AG08396 (cell line): Measurements from ENCODE around the gene MIF4GD.
"Not testable (repeated sequence)": the region's sequence is repeated elsewhere in the genome, so short reads cannot be mapped to it uniquely, and the experiment has no call there.

Source experiments
- DNase-seq: peaks from one replicate; pipeline ENCODE4 v3.0.0; 2012; ENCODE audit warnings: low spot score, mixed read lengths

Gene MIF4GD

DNA sequence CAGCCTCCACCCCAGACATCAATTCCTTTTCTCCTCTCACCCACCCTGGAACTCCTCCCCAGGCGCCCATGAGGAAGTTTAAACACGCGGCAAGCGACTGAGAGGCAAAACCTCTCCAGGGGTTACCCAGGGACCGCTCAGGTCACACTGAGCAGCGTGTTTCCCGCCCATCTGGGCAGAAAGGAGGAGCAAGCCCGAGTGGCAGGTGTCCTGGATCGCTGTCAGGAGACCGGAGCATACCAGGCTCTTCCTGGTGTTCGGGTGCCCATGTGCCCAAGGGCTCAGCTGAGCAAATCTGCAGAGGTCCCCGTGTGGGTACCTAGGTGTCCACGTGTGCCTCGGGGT lies 17.7 kb upstream of the MIF4GD start:
- no peak for DNase-seq

DNA sequence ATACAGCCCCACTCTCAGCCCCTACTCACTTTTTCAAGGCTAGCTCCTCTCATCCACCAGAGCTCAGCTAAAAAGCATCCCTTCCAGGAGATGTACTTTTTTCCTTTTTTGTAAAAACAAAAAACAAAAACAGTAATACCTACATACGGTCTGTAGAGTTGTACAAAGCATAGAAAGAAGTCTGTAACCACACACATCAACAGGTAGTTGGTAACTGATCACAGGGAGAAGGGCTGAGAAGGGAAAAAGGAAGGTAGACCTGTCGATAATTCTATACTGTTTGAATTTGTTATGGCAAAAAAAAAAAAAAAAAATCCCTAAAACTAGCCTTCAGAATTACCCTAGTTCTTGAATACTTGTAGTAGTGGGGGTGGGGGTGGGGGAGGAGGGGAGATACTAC lies 17.3 kb upstream of the MIF4GD start:
- DNase-seq = no peak

DNA sequence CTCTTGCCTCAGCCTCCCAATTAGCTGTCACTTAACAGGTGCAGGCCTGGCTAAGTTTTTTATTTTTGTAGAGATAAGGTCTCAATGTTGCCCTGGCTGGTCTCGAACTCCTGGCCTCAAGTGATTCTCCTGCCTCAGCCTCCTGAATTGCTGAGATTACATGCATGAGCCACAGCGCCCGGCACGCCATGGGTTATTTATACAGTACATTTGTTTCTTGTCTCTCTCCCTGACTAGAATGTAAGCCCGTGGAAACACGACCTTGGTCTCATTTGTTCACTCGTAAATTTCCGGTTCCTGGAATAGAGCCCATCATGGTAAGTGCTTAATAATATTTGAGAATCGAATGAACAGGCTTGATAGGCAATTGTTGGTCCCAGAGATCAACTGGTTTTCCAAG lies 16.2 kb upstream of the MIF4GD start:
- no peak for DNase-seq

DNA sequence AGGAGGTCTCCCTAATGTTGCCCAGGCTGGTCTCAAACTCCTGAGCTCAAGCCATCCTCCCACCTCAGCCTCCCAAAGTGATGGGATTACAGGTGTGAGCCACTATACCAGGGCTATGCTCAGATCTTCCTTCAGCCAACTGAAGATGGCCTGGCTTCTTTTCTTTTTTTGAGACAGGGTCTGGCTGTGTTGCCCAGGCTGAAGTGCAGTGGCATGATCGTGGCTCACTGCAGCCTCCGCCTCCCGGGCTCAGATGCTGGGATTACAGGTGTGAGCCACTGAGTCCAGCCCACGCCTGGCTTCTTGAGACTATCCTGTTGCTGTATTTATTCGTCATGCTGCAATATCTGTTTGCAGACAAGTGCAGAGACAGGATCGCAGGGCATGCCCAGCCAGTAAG lies 14.1 kb upstream of the MIF4GD start:
- no peak for DNase-seq

DNA sequence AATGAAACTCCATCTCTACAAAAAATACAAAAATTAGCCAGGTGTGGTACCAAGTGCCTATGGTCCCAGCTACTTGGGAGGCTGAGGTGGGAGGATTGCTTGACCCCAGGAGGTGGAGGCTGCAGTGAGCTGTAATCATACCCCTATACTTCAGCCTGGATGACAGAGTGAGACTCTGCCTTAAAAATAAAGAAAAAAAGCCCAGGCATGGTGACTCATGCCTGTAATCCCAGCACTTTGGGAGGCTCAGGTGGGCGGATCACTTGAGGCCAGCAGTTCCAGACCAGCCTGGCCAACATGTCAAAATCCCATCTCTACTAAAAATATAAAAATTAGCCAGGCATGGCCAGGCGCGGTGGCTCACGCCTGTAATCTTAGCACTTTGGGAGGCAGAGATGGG lies 9.2 kb upstream of the MIF4GD start:
- not testable (repeated sequence) for DNase-seq

GRCh38 chr17:75277664-75278071 lies 6.6 kb upstream of the MIF4GD start:
- DNase-seq = peak; percentile 64

GRCh38 chr17:75273977-75274708 lies 3.1 kb upstream of the MIF4GD start:
- peak; percentile 73 for DNase-seq

GRCh38 chr17:75272848-75273184 lies 1.8 kb upstream of the MIF4GD start:
- no peak for DNase-seq

- DNase-seq = peak; percentile 83
Measured at GRCh38 chr17:75271955-75272847, 1.2 kb upstream of the MIF4GD start.

GRCh38 chr17:75271233-75271954 lies 363 bp upstream of the MIF4GD start:
- peak; percentile 98 for DNase-seq

DNA sequence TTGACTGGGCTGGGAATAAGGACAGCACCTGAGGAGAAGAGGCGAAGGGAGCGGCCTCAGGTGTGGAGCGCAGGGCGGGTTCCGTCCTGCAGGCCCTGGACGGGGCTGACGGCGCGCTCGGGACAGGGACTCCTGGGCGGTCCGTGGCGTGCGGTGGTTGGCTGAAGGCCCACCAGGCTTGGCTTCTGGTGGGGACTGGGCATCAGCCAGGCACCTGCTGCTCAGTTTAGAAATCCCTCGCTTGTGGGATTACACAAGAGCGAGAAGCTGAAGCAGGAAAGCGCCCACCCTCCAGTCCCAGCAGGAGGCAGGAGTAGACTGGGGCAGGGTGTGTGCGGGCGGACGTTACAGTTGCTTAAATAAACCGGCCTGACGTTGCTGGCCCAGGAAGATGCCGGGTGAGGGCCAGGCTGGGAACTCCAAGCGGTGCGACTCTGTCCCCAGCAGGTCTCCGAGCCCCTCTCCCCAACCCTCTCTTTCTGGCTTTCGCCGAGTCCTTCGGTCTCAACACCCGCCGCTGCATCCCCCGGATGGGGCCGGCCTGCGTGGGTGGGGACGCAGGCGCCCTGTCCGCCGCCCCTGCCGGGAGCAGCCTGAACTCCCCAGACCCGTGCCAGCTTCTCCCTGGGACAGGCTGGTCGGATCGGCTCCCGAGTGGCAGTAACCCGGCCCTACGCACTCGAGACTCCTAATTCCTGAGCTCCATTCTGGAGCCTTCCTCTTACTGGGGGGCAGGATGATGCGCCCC lies 639 bp downstream of the MIF4GD start:
- peak; percentile 83 for DNase-seq

GRCh38 chr17:75269844-75270217 lies 1.2 kb downstream of the MIF4GD start:
- DNase-seq = no peak

GRCh38 chr17:75267411-75268232 lies 3.4 kb downstream of the MIF4GD start:
- no peak for DNase-seq

DNA sequence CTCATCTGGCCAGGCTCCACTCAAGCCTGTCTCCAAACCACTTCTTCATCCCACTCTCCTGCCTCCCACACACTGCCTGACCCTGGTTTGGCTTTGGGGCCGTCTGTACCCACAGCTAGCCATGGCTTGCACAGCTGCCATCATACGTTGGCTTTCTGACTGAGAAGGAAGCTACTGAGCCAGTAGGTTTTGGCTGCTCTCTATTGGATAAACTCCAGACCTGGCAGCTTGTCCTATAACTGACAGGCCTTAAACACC lies 3.9 kb downstream of the MIF4GD start:
- no peak for DNase-seq

DNA sequence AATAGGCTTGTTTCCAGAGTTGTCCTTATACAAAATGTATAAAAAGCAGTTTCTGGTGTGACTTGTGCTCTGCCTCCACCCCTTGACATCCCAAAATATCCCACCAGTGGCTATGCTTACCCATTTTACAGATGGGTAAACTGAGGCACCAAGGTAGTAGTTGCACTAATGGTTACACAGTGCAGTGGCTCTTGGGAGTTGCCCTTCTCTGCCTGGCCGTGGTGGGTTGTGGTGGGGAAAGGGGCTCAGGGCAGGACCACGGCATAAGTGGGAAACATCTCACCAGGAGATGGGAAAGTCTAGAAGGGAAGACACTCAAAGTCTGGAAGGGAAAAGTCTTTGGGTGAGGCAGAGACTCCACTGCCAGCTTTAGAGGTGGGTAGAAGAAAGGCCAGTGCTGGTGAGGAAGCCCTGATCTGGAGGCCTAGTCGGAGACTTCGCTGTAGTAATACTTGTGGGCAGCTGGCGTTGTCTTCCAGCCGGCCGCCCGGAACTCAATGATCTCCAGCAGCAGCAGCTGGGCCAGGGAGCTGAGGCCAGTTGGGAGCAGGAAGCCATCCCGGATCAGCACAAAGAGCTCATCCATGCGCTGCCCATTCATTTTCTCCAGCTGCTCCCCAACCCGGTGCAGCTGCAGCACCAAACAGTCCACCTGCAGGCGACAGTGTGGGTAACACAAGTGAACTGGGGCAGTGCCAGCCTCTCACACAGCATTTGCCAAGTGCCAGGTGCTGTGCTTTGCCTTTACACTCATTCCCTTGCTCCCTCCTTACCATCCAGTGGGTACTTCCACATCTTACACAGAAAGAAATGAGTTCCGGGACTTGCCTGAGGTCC lies 4.5 kb downstream of the MIF4GD start:
- no peak for DNase-seq

DNA sequence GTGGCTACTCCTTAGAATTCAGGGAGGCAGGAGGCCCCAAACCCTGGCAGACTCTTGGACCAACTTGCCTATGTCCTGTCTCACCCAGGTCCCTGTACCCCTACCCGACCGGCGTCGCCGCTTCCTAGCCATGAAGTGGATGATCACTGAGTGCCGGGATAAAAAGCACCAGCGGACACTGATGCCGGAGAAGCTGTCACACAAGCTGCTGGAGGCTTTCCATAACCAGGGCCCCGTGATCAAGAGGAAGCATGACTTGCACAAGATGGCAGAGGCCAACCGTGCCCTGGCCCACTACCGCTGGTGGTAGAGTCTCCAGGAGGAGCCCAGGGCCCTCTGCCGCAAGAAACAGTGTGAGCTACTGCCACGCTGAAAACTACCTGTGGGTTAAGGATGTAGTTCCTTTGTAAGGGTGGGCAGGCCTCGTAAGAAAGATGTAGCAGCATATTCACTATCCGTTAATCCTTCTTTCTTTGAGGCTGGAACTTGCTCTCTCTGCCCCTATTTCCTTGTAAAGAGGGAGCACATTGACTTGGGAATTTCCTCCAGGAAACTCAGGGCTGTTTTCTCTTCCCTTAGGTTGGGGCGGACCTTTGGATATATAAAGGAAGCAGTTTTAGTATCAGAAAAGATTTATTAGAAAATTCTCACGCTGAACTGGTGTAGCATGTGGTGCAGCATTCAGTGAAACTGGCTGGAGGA lies 5.3 kb downstream of the MIF4GD start:
- no peak for DNase-seq

- DNase-seq = no peak
Measured at GRCh38 chr17:75263055-75263454, 8.0 kb downstream of the MIF4GD start.

- peak; percentile 48 for DNase-seq
Measured at GRCh38 chr17:75262112-75262606, 8.9 kb downstream of the MIF4GD start.

- peak; percentile 98 for DNase-seq
Measured at GRCh38 chr17:75261336-75262111, 9.5 kb downstream of the MIF4GD start, which contains the start of the genes GGA3 and MRPS7. TSS of gene GGA3 (minus strand) at chr17:75261606. CDS start at chr17:75261587, 19 bp downstream. TSS of gene MRPS7 (plus strand) at chr17:75261879. CDS start at chr17:75261901, 22 bp downstream.
